Fibroblast of skin of abdomen (primary cell): ENCODE measurements around the gene MAP2K1.

Experiments used
- DNase-seq: peaks from one replicate; pipeline ENCODE4 v3.0.0-alpha.2; 2013

MAP2K1 gene

DNA sequence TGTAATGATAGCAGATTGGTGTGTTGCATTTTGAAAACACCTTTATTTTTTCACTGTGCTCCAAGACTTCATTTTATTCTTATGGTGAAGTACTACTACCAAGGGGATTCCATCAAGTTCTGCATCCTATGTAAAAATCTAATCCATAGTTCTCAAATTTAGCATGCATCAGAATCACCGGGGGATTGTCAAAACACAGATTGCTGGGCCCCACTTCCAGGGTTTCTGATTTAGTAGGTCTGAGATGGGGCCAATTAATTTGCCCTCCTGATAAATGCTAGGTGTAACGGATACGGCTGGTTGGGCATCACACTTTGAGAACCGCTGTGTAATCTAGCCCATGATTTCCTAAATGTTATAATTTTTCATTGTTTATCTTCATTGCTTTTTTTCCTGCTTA, 119.1 kb downstream of the MAP2K1 start:
- DNase-seq = no peak

DNA sequence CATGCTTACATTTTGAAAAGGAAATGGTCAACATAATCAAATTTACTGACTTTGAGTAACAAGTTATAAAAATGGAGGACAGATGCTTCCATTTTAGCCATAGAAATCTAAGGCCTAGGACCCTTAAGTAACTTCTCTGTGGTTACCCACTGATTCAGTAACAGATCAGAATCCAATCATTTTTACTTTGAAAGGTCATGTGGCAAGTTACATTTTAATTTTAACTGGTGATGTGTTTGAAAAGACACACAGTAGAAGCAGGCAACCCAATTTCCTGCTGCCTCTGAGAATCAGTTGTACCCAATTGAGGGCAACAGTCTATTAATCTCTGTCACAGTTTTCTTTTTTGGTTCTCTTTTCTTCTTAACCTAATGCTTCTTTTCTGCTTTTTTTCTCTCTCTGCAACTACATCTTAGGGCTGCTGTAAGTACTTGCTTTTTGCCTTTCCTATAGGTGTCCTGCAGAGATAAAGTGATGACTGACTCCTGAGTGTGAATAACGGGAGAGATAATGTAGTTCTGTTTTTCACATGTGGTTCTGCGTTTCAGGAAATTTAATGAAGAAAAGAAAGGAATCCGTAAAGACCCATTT, 121.7 kb downstream of the MAP2K1 start:
- no peak for DNase-seq

DNA sequence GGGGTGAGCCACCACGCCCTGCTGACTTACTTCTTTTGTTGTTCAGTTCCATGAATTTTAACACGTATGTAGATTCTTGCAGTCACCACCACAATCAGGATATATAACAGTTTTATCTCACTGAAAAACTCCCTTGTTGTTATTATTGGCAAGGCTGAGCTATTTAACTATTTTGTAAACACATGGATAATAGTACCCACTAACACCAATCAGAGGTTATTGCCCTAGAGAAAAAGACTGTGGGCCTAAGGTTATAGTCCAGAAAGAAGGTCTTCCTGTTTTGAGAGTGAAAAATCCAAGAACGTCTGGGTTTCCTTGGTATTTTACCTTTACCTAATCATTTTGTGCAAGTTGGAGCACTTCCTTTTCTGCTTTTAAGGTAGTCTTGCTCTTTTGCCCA, 127.9 kb downstream of the MAP2K1 start:
- DNase-seq = no peak

DNA sequence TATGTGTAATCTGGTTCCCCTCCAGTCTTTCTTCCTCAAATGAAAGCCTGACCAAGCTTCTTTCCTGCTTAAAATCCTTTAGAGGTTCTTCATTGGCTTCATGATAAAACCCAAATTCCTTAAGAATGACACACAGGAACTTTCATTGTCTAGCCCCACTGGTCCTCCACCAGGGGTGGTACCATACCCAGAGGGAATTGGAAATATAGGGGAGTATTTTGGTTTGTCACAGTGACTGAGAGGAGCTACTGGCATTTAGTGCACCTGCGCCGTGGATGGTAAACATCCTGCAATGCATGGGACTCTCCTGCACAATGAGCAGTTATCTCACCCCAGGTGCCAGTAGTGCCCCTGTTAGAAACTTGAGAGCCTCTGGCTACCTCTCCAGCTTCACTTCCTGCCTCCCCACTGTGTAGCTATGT, 129.2 kb downstream of the MAP2K1 start:
- DNase-seq = no peak

DNA sequence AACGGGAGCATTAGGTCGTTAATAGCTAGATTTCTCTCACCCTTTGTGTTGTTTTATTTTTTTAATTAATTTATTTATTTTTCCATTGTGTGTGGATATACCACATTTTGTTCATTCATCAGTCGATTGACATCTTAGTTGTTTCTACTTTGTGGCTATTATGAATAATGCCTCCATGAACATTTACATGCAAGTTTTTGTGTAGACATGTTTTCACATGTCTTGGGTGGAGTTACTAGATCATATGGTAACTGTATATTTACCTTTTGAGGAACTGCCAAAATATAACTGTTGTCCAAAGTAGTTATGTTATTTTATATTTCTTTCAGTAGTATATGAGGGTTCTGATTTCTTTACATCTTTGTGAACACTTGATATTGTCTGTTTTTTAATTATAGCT, 137.2 kb downstream of the MAP2K1 start:
- DNase-seq = no peak

DNA sequence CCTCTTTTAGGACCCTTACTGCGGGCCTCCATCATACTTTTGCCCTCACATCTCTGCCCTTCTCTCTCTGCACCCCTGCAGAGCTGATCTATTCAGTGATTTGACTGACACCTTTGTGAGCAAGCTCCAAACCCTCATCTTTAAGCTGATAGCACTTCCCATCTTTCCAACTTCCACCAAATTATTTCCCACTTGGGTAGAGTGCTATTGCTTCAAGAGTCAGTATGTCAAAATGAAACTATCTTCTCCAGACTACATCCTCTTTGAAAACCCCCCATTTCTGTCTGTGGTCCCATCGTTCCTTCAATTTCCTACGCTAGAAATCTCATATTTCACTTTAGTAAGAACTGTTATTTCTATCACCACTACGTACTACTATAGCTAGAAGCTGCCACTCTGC, 138.1 kb downstream of the MAP2K1 start:
- DNase-seq = no peak

DNA sequence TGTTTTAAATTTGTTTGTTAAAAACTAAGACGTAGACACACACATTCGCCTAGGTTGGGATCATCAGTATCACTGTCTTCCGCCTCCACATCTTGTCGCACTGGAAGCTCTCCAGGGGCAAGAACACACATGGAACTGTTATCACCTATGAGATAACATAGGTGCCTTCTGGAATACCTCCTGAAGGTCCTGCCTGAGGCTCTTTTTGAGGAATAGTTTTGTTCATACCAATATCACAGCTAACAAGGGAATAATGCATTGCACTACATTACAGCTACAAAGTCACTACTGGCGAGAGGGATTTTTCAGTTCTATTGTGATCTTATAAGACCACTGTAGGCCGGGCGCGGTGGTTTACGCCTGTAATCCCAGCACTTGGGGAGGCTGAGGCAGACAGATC, 148.3 kb downstream of the MAP2K1 start:
- no peak for DNase-seq
